HG02642 (cell line): ENCODE measurements around the gene ACVRL1.

Experiments used
- ATAC-seq: cut with Tn5 transposase; IDR thresholded peaks from one replicate; pipeline ENCODE4 v1.9.1; 2021; ENCODE audit warnings: mild to moderate bottlenecking; ENCODE audit not compliant: unreplicated experiment, poor library complexity

Gene ACVRL1

GRCh38 chr12:51954561-51955361 is 47.5 kb downstream of the ACVRL1 start:
- no peak for ATAC-seq

GRCh38 chr12:51955702-51956101 is 48.4 kb downstream of the ACVRL1 start:
- no peak for ATAC-seq

- no peak for ATAC-seq
These were observed 51.2 kb downstream of the ACVRL1 start for GRCh38 chr12:51958542-51958941.

- ATAC-seq, result no peak
These were observed 51.9 kb downstream of the ACVRL1 start for GRCh38 chr12:51959211-51959610.

GRCh38 chr12:51959921-51960320 is 52.6 kb downstream of the ACVRL1 start:
- ATAC-seq, result no peak

DNA sequence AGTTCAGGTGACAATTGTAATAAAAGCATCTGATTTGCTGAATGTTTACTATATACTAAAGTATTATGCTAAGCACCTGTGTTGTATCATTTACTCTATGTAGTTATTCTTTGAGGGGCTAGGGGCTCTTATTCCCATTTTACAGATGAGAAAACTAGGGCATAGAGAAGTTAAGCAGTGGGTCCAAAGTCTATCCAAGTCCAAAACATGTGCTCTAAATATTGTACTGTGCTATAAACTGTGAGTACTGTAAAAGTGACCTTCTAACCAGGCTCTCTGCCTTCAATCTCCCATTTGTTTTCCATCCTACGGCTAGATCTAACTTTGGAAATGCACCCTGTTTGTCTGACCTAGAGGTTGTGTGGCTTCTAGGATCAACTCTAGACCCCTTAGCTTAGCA is 53.2 kb downstream of the ACVRL1 start:
- no peak for ATAC-seq

DNA sequence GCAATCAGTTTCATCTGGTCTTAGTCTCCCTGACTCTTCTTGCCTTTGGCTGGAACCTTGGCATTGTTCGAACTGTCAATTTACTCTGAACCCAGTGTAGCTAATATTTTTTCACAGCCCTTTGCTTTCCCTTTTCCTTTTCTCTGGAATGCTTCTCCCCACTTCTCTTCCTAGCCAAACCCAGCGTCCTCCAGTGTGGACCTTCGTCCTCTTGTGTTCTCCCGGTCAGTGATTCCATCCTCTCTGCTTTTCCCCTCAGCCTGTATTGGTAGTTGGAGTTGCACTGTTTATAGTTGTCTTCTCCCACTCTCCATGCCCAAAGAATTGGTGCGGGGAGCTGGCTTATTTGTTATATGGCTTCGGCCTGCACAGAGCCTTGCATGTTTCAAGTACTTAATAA is 53.6 kb downstream of the ACVRL1 start:
- no peak for ATAC-seq

DNA sequence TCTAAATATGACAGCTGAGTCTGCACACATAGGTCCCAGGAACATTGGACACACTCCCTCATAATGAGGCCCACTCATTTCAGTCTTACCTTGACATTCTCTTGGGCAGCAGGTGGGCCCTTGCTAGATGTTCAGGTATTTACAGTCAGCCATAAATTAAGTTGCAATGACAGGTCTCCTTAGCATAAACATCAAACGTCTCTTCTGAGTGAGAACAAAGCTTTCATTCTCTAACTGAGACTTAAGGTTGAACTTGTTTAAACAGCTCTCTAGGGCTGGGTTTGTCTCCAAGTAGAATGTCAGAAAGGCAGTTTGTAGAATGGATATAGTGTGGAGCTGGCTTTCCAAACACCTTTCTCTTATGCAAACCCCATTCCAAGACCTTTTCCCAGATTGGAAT is 54.5 kb downstream of the ACVRL1 start:
- no peak for ATAC-seq

DNA sequence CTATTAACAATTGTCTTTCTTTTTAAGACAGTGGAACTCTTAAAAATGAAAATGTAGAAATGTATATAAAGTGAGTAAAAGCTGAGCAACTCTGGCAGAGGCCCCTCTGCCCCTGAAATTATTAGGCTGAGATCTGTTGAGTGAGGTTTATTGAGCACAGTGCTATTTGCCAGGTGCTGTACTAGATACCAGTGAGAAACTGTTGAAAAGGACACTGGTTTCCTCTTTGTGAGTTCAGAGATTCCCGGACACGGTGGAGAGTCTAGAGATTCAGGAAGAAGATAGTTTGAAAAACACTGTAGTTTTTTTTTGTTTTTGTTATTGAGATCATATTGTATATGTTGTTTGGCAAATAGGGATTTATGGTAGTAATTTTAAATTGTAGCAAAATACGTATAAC is 55.4 kb downstream of the ACVRL1 start:
- no peak for ATAC-seq

DNA sequence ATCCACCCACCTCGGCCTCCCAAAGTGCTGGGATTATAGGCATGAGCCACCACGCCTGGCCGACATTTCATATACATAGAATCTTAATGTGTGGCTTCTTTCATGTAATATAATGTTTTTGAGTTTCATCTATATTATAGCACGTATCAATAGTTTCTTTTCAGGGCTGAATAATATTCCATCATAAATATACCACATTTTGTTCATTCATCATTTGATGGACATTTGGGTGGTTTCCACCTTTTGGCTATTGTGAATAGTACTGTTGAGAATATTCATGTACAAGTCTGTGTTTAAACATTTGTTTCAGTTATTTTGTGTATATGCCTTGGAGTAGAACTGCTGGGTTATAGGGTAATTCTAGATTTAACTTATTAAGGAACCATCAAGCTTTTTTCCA is 56.2 kb downstream of the ACVRL1 start:
- ATAC-seq, result no peak

GRCh38 chr12:51969643-51970042 is 62.3 kb downstream of the ACVRL1 start:
- no peak for ATAC-seq

DNA sequence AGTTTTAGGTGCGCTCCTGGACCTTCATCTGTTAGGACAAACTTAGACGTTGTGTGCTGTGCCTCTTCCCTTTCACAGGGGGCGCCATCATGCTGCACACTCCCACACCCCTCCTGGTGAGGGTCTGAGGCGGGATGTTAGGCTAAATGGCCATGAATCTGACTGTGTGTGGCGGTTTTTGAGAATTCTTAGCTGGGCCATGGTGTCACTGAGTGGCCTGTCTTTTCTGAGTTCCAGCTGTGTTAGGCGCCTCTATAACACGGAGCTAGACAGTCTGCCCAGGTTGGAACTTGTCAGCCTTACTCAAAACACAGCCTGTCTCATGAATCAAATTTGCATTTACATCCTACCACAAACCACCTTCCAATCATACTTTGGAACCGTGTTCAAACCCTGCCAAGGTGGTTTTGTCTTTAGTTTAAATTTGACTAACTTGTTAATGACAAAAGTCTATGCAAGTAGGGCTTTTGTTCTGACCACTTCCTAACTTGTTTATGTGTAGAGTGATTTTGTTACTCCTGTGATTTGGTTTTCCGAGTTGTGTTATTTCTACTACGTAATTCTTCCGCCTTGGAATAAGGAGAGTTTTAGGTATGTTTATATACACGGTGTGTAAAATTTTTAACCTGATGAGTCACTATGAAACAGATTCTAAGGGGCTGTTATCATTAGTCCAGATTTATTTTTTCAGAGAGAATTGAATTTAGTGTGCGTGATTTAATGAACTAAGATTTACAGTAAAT is 63.8 kb downstream of the ACVRL1 start:
- peak; percentile 87 for ATAC-seq

DNA sequence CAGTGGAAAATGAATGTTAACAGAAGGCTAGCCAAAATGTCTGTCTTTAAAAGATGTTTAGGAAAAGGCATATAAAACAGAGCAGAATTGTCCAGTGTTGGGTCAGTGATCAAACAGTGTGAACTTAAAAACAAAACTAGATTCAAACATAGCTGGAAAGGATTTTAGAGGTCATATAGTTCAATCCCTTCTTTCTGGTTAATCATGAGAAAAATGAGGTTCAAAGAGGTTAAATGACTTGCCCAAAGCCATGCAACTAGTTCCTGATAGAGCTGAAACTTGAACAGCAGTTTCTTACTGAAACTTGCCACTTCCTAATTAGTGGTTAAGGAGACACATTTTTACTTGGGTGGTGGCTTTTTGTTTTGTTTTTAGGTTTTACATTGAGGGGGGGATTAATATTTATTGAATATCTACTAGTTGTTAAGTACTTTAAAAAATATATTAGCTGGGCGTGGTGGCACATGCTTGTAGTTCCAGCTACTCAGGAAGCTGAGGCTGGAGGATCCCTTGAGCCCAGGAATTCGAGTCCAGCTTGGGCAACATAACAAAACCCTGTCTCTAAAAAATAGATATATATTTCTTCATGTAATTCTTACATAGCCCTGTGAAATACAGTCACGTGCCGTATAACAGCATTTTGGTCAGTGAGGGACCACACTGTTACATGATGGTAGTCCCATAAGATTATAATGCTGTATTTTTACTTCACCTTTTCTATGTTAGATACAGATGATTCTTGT is 64.5 kb downstream of the ACVRL1 start:
- ATAC-seq, result peak; percentile 33

DNA sequence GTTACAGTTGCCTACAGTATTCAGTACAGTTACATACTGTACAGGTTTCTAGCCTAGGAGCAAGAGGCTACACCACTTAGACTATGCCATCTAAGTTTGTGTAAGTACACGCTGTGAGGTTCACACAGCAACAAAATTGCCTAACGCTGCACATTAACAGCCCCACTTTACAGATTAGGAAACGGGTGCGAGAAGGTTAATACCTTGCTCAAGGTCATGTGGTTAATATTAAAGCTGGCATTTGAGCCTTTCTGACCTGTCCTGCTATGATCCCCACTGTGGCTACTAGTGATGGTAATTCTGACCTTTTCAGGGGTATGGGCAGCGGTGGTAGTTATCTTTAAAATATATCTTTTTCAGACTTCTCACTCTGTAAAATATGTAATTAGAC is 65.1 kb downstream of the ACVRL1 start:
- no peak for ATAC-seq

- ATAC-seq, result no peak
These were observed 65.6 kb downstream of the ACVRL1 start for GRCh38 chr12:51972849-51973273.
